GM21528 (cell line): ENCODE data around the gene CIROP.
A peak's percentile ranks its signal among the peaks of the same experiment; 100 is the strongest.

ENCODE experiments used
- ATAC-seq: cut with Tn5 transposase; IDR thresholded peaks from one replicate; pipeline ENCODE4 v1.9.1; 2021; ENCODE audit warnings: mild to moderate bottlenecking, moderate library complexity; ENCODE audit not compliant: unreplicated experiment, low FRiP score

CIROP gene

GRCh38 chr14:23131482-23131881 is 26.7 kb upstream of the CIROP start:
- ATAC-seq, result no peak

- no peak for ATAC-seq
Measured at GRCh38 chr14:23130871-23131270, 26.1 kb upstream of the CIROP start.

DNA sequence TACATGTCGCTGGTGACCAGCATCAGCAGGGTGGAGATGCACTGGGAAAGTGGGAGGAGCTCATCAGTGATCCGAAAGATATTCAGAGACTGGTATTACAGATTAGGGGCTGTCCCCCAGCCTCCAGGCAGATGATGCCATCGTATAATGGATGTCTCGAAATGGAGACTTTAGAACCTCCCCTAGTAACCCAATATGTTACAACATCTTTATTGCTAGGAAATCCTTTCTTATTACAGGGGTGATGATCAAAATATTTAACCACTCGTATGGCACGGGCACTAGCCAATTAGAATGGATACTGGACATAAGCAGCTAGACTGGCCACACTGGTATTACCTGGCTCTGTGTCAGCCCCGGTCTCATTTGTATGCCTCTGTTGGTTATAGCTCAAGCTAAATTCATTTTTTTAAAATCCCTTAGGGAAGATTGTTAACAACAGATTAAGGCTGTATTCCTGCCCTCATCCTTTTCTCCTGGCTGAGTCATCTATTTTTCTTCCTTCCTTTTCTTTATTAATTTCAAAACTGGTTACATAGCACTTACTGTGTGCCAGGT is 25.0 kb upstream of the CIROP start:
- no peak for ATAC-seq

DNA sequence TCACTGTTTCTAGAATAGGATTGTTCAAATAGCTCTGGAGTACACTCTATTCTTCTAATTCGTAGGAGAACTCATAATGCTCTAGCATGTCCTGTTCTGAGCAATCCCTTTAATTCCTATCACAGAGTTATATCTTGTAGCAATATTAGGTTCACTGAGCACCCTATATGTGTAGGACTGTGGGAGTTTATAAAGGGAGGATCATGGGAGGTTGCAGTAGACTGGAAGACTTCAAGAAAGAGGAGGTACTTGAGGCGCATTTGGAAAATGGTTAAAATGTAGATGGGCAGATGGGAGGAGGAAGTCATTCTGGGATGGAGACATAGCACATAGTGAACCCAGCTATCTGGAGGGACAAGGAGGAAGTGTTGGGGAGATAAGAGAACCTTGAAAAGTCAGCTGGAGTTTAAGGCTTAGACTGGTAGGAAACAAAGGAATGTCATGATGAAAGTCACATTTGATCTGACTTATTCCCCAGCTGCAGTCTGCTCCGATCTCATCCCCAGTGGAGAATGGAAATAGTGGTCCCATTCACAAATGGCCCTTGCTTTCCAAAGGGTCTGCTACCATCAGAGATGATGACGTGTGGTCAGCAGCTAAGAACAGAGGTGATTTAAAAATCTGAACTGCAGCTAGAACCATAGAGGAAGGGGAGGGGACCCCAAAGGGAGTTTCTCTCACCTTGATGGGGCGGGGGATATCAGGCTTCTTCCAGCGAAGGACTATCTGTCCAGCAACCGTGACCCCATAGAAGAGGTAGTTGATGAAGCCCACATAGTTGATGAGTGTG is 24.4 kb upstream of the CIROP start:
- ATAC-seq, result no peak

GRCh38 chr14:23127861-23128260 is 23.1 kb upstream of the CIROP start:
- ATAC-seq, result no peak

DNA sequence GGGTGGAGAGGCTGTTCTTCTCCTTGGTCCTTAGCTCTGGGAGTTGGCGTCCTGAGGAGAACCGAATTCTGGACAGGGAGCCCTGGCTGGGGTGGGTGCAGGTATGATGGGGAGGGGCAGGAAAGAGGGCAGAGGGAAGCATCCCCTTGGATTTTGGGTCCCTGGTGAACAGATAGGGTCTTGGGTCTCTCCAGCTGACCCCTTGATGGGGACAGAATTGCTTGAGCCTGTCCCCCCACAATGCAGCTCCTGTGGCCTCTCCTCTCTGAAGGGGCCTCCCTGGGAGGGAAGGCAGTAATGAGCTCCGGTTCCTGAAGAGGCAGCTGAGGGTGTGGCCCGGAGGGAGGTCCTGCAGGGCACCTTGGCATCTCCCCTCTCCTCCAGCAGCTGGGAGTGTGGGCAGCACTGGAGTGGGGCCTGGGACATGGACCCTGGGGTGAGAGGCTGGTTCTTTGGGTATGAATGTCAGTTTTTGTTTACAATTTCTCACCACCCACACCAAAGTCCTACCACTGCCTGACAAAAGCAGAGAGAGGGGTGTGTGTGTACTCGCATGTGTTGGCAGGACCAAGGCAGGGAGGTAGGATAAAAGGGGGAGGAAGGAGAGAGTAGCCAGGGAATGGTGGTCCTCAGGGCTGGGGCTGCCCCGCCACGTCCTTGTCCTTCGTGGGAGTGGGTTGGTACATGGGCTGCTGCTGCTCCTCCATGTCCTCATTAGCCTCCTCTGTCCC is 21.9 kb upstream of the CIROP start:
- no peak for ATAC-seq

DNA sequence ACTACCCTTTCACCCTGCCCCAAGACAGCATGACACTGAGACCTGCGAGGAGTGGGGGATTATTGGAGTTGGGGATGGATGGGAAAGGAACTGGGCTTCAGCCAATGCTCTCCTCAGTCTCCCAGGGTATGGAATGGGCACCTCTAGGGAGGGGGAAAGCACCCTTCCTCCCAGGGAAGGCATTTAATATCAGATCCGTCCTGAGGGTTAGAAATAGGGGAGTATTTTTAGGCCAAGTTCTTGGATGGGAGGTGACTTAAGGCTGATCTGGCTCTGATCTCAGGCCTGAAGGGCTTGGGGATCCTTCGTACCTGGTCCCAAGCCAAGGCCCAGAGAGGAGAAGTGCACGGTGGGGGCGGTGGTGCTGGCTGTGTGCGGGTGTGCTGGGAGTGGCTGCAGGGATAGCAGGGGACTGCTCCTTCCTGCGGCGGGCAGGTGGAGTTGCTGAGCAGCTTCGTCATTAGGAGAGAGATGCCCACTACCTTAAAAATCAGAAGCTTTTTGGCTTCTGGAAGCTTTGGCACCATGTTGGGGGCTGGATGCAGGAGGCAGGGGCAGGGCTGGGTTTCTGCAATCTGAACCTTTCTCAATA is 21.2 kb upstream of the CIROP start:
- ATAC-seq, result no peak

GRCh38 chr14:23125011-23125410 is 20.2 kb upstream of the CIROP start:
- no peak for ATAC-seq

- no peak for ATAC-seq
Measured at GRCh38 chr14:23124337-23124954, 19.7 kb upstream of the CIROP start.

DNA sequence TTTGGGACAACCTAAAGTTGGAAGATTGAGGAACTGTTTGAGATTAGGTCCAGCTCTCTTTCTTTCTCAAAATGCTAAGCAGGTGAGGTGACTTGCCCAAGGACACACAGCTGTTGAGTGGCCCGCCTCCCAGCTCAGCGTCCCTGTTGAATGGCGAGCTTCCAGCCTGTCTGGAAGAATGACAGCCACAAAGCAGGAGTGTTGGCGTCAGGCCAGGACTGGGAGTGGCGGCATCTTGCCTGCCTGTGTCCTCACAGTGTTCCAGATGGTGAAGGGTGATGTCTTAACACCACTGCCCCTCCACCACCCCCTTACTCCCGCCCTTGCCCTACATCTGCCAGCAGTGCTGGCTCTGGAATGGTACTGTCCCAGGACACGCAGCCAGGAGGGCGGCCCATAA is 18.6 kb upstream of the CIROP start:
- no peak for ATAC-seq

GRCh38 chr14:23122086-23122485 is 17.3 kb upstream of the CIROP start:
- no peak for ATAC-seq

DNA sequence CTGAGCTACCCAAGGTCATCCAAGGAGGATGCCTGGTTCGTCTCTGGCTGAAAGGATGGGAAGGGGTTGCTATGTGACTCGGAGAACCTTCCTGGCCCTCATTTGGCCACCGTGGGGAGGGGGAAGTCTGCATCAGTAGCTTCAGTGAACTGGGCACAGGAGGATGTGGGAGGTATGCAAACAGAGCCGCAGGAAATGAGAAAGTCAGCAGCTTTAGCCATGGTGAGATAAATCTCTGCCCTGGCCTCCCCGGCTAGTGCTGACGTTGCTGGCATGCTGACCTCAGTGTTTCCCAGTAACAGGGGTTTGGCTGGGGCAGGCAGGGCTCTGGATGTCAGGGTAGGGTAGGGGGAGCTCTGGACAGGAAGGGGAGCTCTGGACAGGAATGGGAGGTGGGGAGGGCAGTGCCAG is 16.6 kb upstream of the CIROP start:
- ATAC-seq, result no peak

GRCh38 chr14:23120541-23121251 is 15.9 kb upstream of the CIROP start:
- ATAC-seq, result peak; percentile 74

- ATAC-seq, result no peak
Measured at GRCh38 chr14:23119363-23120327, 14.9 kb upstream of the CIROP start.

DNA sequence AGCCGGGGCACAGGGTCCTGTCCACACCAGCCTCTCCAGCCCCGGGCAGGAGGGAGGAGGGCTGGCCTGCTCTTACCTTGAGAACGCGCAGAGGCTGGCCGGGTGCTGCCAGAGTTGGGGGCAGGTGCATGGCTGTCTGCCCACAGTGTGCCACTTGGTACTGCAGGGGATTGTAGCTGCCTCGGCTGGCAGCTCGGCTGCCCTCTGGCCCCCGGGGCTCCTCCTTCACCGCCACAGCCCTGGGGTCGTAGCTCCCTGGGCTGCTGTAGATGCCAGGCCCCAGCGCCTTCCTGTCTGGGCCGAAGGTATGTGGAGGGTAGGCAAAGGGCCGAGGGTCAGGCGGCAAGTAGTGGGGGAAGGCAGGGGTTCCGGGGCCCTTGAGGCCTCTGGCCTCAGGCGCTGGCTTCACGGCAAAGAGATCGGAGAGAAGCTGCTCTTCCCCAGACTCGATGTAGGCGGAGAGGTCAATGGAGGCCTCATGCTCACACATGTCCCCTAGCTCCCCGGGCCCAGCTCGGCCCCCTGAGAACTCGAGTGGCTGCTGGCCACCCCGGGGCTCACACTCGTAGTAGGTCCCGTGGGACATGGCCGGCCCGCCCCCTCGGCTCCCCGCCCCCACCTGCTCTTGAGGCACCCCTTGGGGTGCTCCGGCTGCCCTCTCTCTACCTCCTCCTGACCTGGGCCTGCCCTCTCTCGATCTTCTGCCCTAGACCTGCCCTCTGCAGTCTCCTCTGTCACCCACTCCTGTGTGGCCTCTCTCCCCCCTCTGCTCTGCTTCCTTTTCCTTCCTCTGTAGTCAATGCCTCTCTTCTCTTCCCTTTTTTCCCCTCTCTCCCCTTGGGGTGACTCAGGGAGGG is 13.9 kb upstream of the CIROP start, which contains the start of gene CEBPE:
TSS of gene CEBPE (minus strand) at position 750 of the 857 bp plus-strand sequence. CDS start at position 586, 164 bp downstream.
- ATAC-seq, result no peak

GRCh38 chr14:23117371-23118020 is 12.7 kb upstream of the CIROP start:
- ATAC-seq, result no peak

DNA sequence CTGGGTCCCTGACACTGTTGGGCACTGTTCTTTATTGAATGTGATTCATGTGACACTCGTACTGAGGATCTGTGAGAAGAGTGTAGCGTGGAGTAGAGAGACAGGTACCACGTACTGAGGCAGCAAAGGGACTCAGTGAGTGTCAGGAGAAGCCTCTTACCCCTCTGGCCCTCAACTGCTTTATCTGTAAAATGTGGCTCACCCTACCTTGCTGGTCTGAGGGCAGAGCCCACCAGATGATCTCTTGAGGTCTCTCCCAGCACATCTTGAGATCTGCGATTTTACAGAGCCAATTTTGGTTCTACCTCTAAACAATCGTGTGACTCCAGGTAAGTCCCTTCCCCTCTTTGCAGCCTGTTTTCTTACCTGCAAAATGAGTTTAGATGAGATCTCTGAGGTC is 11.1 kb upstream of the CIROP start:
- no peak for ATAC-seq
